GM19023 (cell line): Measurements from ENCODE around the gene CAPZB.
"Not testable (repeated sequence)": the region's sequence is repeated elsewhere in the genome, so short reads cannot be mapped to it uniquely, and the experiment has no call there.

ENCODE experiments used
- ATAC-seq: cut with Tn5 transposase; IDR thresholded peaks from one replicate; pipeline ENCODE4 v1.9.1; 2021; ENCODE audit warnings: mild to moderate bottlenecking, moderate library complexity; ENCODE audit not compliant: unreplicated experiment

Gene CAPZB

DNA sequence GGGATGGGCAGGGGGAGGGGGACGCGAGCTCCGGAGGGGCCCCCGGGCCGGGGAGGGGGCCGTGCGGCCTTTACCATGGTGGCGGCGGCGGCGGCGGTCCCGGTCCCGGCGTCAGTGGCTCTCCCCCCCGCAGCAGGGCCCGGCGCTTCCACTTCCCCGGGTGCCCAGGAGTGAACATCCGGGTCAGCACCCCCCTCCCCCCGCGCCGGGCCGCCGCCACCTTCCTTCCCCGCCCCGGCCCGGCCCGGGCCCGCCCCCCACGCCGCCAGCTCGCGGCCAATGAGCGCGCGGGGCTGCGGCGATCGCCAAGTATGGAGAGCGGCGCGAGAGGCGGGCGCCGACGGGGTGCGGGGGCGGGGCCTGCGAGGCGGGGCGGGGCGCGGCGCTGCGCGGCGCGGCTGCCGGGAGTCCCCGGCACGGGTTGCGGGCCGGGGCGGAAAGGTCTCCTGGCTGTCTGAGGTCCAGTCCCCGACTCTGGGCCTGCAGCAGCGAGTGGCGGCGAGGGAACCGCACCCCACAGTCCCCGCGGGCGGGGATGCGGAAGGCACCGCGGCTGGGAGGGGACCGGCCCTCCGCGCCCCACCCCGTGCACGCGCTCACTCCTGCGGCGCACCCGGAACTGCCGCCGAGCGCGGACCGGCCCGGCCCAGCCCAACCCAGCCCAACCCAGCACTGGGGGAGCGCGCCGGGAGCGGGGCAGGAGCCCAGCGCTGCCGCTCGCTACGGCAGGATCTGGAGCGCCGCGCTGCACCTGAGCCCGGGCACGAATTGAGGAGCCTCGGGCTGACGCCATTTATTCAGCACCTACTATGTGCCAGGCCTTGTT is at the start of gene CAPZB:
TSS of gene CAPZB (minus strand) at position 178 of the 826 bp plus-strand sequence. CDS start at position 77, 101 bp downstream.
- peak; percentile 79 for ATAC-seq

- no peak for ATAC-seq
These were observed 48.9 kb upstream of the CAPZB start for GRCh38 chr1:19534281-19534680.

DNA sequence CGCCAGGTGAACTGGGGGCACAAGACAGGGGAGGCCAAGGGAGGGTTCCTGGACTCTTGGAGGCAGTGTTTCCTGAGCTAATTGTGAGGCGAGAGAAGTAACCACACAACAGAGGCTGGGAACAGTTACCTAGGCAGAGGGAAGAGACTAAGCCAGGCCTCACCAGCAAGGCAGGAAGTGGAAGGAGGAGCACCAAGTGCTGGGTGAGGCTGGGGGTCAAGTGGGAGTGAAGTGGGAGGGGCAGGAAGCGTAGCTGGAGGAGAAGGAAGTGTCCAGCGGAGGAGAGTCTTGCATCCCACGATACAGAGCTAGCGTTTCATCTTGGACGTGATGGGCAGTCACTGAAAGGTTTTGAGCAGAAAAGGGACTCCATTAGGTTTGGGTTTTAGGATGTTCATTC is 48.3 kb upstream of the CAPZB start:
- ATAC-seq = no peak

DNA sequence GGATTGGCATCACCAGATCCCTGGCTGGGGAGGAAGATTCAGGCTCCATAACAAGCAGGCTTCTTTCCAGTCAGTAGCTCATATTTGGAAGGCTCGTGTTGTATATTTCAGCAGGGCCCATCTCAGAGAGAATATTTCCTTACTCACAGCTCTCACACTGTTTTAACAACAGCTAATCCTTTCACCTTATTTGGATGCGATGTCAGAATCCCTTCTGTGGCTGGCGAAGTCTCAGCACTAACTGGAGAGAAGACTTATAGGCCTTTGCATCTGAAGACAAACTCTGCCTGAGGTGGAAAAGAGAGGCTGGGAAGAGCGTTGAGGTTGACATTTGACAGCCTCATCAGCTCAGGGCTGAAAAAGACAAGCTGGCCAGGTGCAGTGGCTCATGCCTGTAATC is 47.2 kb upstream of the CAPZB start:
- no peak for ATAC-seq

- ATAC-seq = no peak
These were observed 44.3 kb upstream of the CAPZB start for GRCh38 chr1:19529664-19530063.

GRCh38 chr1:19528438-19528837 is 43.1 kb upstream of the CAPZB start:
- no peak for ATAC-seq

DNA sequence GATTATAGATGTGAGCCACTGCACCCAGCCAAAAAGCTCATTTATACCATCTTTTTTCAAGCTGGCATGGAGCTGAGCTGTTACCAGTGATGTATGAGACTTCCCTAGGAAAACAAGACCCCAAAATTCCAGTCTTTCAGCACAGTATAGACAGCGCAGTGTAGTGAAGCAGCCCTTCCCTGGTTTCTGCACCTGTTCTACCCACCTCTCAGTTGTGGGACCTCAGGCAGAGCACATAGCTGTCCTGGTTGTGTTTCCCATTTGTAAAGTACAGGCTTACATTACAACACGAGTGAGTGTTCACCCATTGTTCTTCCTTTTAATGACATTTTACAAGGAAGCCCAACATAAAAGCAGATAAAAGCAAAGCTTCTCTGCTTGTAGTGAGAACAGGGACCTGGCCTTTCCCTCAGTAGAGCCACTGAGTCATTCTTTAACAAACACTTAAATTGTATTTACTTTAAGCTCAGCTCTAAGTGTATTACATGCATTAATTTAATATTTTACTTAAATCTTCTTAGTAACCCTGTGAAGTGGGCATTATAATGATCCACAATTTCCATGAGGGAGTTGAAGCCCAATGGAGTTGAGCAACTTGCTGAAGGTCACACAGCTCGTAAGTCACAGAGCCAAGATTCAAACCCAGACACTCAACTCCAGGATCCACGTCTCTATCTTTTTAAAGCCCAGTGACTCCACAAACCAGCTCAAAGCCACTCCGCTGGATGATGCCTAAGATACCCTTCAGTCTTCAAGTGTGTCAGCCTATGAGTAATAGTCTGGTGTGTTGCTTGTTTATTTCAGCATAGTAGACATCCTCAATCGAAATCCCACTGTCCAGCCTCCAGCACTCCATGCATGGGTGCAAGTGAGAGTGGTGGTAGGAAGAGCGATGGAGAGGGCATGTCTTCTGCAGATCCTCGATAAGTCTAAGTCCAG is 40.5 kb upstream of the CAPZB start:
- no peak for ATAC-seq

DNA sequence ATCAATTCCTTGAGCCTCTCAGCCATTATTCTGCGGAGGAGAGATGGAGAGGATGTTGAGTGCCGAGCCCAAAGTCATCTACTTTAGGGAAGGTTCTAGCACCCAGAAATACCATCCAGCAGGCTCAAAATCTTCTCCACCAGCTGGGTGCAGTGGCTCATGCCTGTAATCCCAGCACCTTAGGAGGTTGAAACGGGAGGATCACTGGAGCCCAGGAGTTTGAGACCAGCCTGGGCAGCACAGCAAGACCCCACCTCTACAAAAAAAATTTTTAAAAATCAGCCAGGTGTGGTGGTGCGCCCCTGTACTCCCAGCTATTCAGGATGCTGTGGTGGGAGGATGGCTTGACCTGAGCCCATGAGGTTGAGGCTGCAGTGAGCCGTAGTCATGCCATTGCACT is 39.5 kb upstream of the CAPZB start:
- ATAC-seq = no peak

DNA sequence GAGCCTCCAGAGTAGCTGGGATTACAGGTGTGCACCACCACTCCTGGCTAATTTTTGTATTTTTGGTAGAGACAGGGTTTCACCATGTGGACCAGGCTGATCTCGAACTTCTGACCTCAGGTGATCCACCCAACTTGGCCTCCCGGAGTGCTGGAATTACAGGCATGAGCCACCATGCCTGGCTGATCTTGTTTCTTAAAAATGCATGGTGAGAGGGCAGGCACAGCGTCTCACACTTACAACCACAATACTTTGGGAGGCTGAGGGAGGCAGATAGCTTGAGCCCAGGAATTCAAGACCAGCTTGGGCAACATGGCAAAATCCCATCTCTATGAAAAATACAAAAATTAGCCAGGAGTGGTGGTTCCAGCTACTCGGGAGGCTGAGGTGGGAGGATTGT is 37.2 kb upstream of the CAPZB start:
- ATAC-seq = not testable (repeated sequence)

DNA sequence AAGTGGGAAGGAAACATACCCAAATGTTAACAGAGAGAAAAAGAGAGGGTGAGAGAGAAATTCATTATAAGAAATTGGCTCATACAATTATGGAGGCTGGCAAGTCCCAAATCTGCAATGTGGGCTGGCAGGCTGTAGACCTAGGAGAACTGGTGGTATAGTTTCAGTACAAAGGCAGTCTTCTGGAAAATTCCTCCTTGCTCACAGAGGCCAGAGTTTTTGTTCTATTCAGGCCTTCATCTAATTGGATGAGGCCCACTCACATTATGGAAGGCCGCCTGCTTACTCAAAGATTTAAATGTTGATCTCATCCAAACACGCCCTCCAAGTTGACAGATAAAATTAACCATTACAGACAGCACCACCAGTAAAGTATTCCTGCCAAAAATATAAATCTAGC is 36.1 kb upstream of the CAPZB start:
- no peak for ATAC-seq

DNA sequence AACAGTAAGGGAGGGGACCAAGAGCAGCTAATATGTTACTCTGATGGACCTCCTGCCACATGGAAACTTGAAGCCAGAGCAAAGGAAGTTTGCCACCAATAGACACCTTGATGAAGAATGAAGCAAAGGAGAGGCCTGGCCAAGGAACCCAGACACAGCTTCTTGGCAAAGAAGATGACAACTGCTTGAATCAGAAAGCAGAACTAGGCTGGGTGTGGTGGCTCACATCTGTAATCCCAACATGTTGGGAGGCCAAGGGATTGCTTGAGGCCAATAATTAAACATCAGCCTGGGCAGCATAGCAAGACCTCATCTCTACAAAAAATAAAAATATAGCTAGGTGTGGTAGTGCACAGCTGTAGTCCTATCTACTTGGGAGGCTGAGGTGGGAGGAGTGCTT is 31.7 kb upstream of the CAPZB start:
- ATAC-seq = no peak

- ATAC-seq = no peak
These were observed 29.9 kb upstream of the CAPZB start for GRCh38 chr1:19515201-19515600.

GRCh38 chr1:19514391-19514831 is 29.1 kb upstream of the CAPZB start:
- ATAC-seq = no peak

- no peak for ATAC-seq
These were observed 27.2 kb upstream of the CAPZB start for GRCh38 chr1:19512545-19512944.

- no peak for ATAC-seq
These were observed 25.8 kb upstream of the CAPZB start for GRCh38 chr1:19511116-19511515.

- ATAC-seq = not testable (repeated sequence)
These were observed 24.3 kb upstream of the CAPZB start for GRCh38 chr1:19509647-19510046.

- ATAC-seq = no peak
These were observed 22.2 kb upstream of the CAPZB start for GRCh38 chr1:19507516-19507915.

GRCh38 chr1:19505693-19506457 is 20.5 kb upstream of the CAPZB start:
- no peak for ATAC-seq

- ATAC-seq = no peak
These were observed 19.7 kb upstream of the CAPZB start for GRCh38 chr1:19504796-19505692.

DNA sequence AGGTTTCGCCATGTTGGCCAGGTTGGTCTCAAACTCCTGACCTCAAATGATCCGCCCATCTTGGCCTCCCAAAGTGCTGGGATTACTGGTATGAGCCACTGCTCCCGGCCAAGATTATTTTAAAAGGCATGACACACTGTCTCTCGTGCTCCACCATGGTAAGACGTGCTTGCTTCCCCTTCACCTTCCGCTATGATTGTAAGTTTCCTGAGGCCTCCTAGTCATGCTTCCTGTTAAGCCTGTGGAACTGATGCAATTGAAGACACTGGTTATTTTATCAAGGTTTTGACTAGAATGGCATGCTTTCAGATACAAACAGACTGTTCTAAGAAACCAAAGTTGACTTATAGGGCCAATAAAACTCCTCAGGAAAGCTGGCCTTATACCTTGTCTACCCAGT is 16.9 kb upstream of the CAPZB start:
- ATAC-seq = not testable (repeated sequence)
